Midbrain (tissue), 1 donor: ENCODE results near the gene WDR70.

Source experiments
- DNase-seq: peaks from one replicate; lab custom pipeline; 2025; lab: John Stamatoyannopoulos, UW

The WDR70 gene

GRCh38 chr5:37723162-37723961 lies 344.2 kb downstream of the WDR70 start:
- DNase-seq = peak; percentile 39

- DNase-seq = no peak
Measured at GRCh38 chr5:37724395-37725125, 345.4 kb downstream of the WDR70 start.

- no peak for DNase-seq
Measured at GRCh38 chr5:37725185-37725584, 346.1 kb downstream of the WDR70 start.

GRCh38 chr5:37727238-37727637 lies 348.1 kb downstream of the WDR70 start:
- DNase-seq = no peak

GRCh38 chr5:37730896-37731455 lies 351.9 kb downstream of the WDR70 start:
- DNase-seq = no peak

GRCh38 chr5:37734114-37734513 lies 355.0 kb downstream of the WDR70 start:
- DNase-seq = no peak

GRCh38 chr5:37735649-37736347 lies 356.7 kb downstream of the WDR70 start:
- DNase-seq = peak; percentile 63

GRCh38 chr5:37736397-37736796 lies 357.3 kb downstream of the WDR70 start:
- no peak for DNase-seq

- no peak for DNase-seq
Measured at GRCh38 chr5:37737326-37738056, 358.4 kb downstream of the WDR70 start.

- DNase-seq = peak; percentile 10
Measured at GRCh38 chr5:37738057-37738691, 359.1 kb downstream of the WDR70 start.

- DNase-seq = no peak
Measured at GRCh38 chr5:37738865-37739488, 359.9 kb downstream of the WDR70 start.

GRCh38 chr5:37739817-37740261 lies 360.7 kb downstream of the WDR70 start:
- DNase-seq = no peak

GRCh38 chr5:37740331-37741066 lies 361.4 kb downstream of the WDR70 start:
- no peak for DNase-seq

- no peak for DNase-seq
Measured at GRCh38 chr5:37742111-37742510, 363.0 kb downstream of the WDR70 start.

GRCh38 chr5:37751227-37751626 lies 372.1 kb downstream of the WDR70 start:
- no peak for DNase-seq

GRCh38 chr5:37754976-37755375 lies 375.9 kb downstream of the WDR70 start:
- DNase-seq = no peak

- DNase-seq = no peak
Measured at GRCh38 chr5:37755581-37755980, 376.5 kb downstream of the WDR70 start.

- no peak for DNase-seq
Measured at GRCh38 chr5:37756248-37756647, 377.1 kb downstream of the WDR70 start.

GRCh38 chr5:37757980-37758582 lies 379.0 kb downstream of the WDR70 start:
- DNase-seq = no peak

GRCh38 chr5:37767251-37767650 lies 388.1 kb downstream of the WDR70 start:
- no peak for DNase-seq
